ENCODE measurements around the gene CFI.

Gene CFI

GRCh38 chr4:109719604-109720003 lies 82.2 kb downstream of the CFI start:
- TF ChIP-seq ZFX (IDR thresholded peaks at IDR 0.05; ENCODE audit: borderline replicate concordance) (no peak), CTCF (IDR thresholded peaks at IDR 0.05) (no peak)
- H3K27ac ChIP-seq = no peak overlapping the region

- no peak overlapping the region for H3K27ac ChIP-seq
- TF ChIP-seq CTCF (IDR thresholded peaks at IDR 0.05) = no peak
- TF ChIP-seq ZFX (IDR thresholded peaks at IDR 0.05; ENCODE audit: borderline replicate concordance) = no peak
Observed at GRCh38 chr4:109718759-109719158, 83.0 kb downstream of the CFI start.

GRCh38 chr4:109713500-109713899 lies 88.3 kb downstream of the CFI start:
- TF ChIP-seq CTCF (IDR thresholded peaks at IDR 0.05) = no peak
- no peak for TF ChIP-seq ZFX (IDR thresholded peaks at IDR 0.05; ENCODE audit: borderline replicate concordance)

GRCh38 chr4:109708990-109709389 lies 92.8 kb downstream of the CFI start:
- no peak overlapping the region for H3K27ac ChIP-seq
- TF ChIP-seq CTCF (IDR thresholded peaks at IDR 0.05) = no peak
- TF ChIP-seq ZFX (IDR thresholded peaks at IDR 0.05; ENCODE audit: borderline replicate concordance) = no peak

More at GRCh38 chr4:109713500-109713899, 88.3 kb downstream of the CFI start:
- no peak overlapping the region for H3K27ac ChIP-seq

GRCh38 chr4:109708435-109708834 lies 93.4 kb downstream of the CFI start:
- no peak overlapping the region for H3K27ac ChIP-seq
- TF ChIP-seq ZFX (IDR thresholded peaks at IDR 0.05; ENCODE audit: borderline replicate concordance) = no peak
- no peak for TF ChIP-seq CTCF (IDR thresholded peaks at IDR 0.05)

- peak overlapping the region; percentile 73 for H3K27ac ChIP-seq
Observed at GRCh38 chr4:109703664-109704361, 98.0 kb downstream of the CFI start.

More at GRCh38 chr4:109703664-109704361, 98.0 kb downstream of the CFI start:
- TF ChIP-seq ZFX (IDR thresholded peaks at IDR 0.05; ENCODE audit: borderline replicate concordance) (no peak), CTCF (IDR thresholded peaks at IDR 0.05) (no peak)

All from 22Rv1 (cell line).